Fibroblast of skin of right biceps (primary cell): ENCODE data around the gene ITGBL1.
"Not testable (repeated sequence)": the region's sequence is repeated elsewhere in the genome, so short reads cannot be mapped to it uniquely, and the experiment has no call there.

Experiments used
- DNase-seq: peaks from one replicate; pipeline ENCODE4 v3.0.0-alpha.2; 2013

Gene ITGBL1

DNA sequence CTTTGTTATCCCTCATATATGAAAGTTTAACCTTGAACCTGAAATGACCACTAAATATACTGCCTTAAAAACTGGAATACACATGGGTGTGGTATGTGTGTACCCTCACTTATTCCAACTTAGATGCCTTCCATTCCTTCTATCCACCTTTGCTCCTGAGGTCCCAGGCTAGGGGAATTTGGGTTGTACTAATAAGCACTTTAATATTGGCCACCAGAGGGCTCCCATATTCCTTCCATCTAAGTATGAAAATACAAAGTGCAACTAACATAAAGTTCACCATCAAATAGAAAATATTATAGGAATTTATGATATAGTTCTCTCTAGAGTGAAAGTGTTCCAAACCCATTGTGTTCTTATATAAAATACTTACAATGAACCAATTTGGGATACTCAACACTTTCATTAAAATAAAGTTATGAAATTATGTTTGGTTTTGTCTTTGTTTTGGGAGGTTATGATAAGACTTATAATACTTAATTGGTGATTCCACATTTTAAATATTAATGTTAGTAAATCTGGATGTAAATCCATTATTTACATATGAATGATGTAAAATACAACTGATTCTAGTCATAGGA is 62.3 kb downstream of the ITGBL1 start:
- DNase-seq = peak; percentile 64

DNA sequence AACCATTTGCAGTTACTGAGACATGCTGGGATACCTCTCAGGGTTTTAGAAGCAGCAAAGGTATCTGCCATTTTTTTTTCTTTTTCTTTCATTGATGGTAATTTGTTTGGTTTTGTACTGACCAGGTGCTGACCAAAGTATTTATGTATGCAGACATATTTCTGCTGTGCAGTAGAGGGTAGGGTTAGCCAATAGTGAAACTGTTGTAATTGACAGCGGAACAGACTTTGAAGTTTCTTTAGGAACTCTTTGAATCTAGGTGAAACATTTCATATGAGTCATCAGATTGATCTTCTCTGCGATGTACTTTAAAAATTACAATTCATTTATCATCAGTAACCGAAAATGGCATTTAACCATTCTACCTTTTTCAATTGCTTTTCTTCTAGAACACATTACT is 63.0 kb downstream of the ITGBL1 start:
- no peak for DNase-seq

DNA sequence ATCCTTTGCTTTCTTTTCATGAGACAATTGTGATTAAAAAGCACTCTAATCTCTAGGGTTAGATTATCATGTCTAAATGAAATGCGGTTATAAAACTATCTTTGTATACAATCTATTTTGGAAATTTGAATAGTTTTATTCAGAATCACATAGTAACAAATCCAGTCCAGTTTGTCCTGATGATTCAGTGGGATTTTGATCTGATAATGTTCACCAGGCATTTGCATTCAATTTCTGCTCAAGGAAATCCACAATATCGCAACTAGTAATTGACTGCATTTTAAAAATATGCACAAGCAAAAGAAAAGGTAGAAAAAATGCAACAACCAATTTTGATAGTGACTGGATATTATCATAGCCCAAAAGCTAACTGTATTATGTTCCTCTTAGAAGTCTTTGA is 63.8 kb downstream of the ITGBL1 start:
- DNase-seq = no peak

DNA sequence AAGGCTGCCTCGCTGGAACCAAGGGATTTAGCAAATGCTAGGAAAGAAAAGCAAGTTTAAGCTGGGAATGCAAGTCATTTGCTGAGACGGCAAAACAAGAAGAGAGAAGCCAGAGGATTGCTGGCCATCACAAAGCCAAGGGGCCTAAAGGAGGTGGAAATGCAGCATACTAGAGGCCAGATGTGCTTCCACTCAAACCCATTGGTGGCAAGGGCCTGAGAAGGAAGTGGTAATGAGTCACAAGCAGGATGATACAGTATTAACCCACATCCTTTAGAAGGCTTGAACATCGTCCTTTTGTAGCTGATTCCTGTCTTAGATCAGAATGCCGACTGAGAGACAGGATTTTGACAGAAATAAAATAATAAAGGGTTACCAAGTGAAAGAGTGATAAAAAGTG is 68.2 kb downstream of the ITGBL1 start:
- DNase-seq = peak; percentile 88

DNA sequence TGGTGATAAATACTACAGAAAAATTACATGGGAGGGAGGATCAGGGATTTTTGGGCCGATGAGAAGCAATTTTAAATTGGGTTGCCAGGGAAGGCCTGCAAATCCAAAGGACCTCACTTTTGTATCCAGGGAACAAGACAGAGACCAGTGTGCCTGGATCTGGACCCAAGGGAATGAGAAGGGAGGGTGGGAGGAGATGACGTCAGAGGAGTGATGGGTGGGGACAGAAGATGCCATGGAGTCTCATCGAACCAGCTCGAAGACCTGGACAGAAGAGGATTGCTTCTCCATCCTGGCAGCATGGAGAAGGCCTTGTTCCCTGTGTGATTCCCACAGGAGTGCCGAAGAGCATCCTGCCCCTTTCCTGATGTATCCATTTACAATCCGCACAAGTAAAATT is 68.9 kb downstream of the ITGBL1 start:
- no peak for DNase-seq

DNA sequence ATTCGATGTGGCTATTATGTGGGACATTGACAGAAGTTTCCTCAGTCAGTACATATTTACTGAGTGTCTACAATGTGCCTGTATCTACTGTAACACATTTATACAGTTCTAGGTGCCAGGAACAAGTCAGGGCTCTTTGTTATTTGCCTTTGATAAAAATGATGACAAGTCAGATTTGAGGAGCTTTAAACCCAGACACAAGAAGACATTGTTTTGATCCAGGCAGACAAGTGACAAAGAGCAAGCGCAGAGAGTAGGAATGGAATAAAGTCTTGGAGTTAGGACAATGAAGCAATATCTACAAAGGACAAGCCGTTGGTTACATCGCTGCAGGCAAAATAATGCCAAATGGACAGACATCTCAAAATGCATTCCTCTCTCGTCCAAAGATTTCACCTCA is 70.1 kb downstream of the ITGBL1 start:
- DNase-seq = no peak

DNA sequence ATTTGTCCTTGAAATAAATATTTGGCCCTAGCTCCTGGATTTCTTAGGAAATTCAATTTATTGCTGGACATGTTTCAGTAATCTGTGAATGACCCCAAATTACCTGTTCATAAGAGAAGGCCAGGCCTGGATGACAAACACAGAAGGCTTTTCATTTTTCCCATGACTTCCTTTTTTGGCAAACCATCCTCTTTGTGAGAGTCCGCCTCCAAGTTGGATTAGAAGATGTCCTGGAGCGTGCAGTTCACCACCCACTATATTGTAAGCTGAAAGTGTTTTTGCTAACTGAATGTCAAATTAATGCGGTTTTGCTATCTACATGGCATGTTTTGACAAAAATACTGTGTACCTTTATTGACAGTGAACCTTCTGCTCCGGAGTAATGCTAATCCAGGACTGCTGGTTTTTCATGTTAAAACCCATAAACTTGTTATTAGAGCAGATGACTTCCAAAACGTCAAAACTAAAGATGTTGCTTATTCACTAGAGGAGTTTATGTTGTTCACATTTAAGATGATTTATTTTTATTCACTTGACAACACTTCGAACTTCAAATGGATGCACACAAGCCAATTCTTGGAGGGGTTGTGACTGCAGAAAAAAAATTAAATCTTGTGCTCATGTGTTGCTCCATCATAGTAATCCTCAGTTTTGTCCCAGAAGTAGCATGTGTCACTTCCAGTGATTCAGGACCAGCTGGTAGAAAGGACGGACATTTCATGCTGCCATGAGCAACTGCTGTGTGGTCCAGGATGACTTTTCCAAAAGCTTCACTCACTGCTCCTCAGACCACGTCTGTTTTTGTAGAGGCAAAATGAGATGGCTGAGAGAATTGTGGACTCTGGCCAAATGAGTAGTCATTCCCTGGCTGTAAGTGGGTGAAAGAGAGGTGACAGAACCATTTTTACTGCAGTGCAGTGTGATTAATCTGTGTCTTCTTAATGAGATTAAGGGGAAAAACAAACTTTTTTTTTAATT is 71.0 kb downstream of the ITGBL1 start:
- DNase-seq = peak; percentile 94

DNA sequence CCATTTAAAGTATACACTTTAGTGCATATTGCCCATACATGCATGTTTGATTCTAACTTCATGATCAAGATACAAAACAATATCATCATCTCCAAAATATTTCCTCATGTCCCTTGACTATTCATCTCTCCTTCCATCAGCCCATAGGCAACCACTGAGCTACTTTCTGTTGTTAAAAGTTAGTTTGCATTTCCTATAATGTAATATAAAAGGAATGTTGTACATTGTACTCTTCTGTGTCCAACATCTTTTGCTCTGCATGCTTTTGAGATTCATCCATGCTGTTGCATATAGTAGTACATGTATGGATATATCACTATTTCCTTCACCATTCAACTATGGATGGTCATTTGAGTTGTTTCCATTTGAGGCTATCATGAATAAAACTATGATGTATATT is 74.7 kb downstream of the ITGBL1 start:
- peak; percentile 80 for DNase-seq

DNA sequence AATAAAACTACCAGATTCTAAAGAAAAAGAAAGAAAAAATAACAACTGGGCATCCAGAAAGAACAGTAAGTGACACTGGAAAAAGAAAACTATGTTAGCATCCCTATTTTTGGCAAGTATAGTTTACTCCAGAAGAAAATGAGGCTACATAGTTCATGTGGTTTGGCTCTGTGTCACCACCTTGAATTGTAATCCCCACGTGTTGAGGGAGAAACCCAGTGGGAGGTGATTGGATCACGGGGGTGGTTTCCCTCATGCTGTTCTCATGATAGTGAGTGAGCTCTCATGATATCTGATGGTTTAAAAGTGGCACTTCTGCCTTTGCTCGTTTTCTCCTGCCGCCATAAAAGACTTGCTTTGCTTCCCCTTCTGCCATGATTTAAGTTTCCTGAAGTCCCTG is 76.9 kb downstream of the ITGBL1 start:
- peak; percentile 91 for DNase-seq

DNA sequence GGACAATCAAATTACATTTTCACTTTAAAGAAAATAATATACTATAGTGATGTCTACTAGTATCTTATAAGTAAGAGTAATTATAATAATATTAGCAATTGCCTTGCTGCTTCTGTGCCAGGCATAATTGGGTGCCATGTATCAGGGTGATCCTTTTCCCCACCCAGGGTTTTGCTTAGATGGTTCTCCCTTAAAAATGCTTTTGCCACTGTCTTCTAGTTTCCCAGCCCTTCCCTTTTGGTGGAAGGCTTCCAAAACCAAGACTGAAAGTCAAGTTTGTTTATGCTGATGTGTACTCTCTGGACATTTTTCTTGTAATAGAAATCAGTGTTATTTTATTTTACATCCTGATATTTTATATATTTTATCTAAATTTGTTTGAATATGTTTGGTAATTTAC is 77.8 kb downstream of the ITGBL1 start:
- no peak for DNase-seq

DNA sequence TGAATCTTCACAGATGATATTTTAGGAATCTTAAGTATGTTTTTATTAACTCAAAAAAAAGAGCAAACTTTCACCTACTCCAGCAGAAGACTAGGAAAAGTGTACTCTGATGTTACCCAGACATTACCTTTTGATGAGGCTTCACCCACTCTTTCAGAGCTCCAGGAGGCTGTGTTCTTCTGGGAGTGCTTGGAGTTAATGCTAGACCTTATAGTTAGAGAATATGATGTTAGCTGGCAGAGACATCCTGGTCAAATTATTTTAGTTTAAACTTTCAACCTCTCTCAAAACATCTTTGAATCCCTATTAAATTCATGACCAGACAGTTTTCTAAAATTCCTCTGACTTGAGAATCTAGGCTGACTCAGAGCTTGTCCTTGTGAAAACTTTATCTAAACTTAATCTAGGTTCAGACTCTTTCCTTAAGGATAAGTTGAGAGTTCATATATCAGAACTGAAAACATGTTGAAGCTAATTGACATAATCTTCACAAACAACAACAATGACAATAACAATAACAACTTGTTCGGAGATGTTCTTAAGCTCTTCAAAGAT is 82.8 kb downstream of the ITGBL1 start:
- peak; percentile 65 for DNase-seq

DNA sequence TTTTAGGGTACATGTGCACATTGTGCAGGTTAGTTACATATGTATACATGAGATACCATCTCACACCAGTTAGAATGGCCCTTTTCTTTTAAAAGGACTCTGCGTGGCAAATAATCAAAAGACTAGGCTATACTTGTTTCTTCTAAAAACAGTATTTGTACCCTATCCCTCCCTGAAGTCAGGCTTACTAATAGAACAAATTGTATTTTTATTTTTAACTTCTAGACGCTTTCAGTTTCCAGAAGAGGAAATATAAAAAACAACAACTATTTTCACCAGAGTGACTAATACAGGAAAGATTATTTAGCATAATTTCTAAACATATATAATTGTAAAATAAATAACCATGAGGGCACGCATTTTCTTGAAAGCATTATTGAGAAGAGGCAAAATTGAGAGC is 83.6 kb downstream of the ITGBL1 start:
- no peak for DNase-seq

DNA sequence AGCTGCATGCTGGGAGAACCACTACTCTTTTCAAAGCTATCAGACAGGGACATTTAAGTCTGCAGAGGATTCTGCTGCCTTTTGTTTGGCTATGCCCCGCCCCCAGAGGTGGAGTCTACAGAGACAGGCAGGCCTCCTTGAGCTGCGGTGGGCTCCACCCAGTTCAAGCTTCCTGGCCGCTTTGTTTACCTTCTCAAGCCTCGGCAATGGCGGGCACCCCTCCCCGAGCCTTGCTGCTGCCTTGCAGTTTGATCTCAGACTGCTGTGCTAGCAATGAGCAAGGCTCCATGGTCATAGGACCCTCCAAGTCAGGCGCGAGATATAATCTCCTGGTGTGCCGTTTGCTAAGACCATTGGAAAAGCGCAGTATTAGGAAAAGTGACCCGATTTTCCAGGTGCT is 92.1 kb downstream of the ITGBL1 start:
- DNase-seq = not testable (repeated sequence)

DNA sequence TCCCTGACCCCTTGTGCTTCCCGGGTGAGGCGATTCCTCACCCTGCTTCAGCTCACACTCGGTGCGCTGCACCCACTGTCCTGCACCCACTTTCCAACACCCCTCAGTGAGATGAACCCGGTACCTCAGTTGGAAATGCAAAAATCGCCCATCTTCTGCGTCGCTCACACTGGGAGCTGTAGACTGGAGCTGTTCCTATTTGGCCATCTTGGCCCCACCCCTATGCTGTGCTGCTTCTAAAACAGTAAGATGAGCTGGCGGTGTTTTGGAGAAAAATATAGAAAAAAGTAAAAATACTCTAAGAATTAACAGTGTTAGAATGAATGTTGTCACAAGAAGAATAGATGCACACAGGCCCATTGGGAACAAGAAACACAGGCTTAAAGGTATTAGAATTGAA is 92.5 kb downstream of the ITGBL1 start:
- DNase-seq = no peak

DNA sequence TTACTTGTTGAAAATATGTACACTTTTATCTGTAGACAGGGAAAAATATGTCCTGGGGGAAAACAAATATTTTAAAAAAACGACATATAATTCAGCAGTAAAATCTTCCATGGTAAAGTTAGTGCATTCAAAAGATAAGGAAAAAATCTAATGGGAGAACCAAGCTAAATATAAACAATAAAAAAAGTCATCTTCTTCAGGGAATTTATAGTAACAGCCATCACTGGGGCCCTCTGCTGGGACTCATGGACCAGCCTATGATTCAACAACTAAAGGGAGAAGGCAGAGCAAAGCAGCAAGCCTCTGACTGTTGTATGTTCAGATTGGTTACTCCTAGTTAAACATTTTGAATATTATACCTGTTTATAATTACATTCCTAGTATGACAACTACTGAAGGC is 93.0 kb downstream of the ITGBL1 start:
- DNase-seq = peak; percentile 26

DNA sequence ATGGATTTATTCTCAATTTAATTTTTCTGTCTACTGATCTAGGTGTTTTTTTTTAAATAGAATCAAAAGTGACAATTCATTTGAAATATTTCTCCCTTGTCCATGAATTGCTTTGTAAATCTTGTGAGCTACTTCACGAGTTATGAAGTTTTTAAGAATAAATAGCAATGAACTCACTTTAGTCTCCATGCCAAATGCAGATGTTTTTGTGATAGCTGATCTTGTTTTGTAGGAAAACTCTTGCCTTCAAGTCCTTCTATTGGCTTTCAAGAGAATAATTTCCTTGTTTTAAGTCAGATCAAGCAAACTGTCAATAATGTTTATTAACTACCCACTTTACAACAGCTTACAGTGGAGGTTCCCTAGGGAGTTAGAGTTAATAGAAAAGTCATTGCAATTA is 99.8 kb downstream of the ITGBL1 start:
- DNase-seq = no peak

DNA sequence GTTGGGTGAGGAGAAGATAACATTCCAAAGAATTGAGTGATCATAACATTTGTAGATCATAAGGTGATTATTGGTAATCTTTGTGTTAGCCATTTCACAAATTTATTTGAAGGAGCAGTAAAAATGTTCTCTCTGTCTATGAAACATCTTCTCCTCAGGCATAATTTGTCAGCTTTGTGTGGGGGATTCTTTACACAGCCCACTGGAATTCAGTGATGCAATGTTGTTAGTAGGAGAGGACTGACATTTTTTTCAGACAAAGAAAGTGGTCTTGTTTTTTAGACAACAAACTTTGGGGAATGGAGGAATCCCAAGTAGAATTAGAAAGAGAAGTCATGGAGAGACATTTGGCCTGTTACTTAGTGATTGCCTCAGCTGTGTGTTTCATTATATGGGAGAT is 100.3 kb downstream of the ITGBL1 start:
- DNase-seq = peak; percentile 83

DNA sequence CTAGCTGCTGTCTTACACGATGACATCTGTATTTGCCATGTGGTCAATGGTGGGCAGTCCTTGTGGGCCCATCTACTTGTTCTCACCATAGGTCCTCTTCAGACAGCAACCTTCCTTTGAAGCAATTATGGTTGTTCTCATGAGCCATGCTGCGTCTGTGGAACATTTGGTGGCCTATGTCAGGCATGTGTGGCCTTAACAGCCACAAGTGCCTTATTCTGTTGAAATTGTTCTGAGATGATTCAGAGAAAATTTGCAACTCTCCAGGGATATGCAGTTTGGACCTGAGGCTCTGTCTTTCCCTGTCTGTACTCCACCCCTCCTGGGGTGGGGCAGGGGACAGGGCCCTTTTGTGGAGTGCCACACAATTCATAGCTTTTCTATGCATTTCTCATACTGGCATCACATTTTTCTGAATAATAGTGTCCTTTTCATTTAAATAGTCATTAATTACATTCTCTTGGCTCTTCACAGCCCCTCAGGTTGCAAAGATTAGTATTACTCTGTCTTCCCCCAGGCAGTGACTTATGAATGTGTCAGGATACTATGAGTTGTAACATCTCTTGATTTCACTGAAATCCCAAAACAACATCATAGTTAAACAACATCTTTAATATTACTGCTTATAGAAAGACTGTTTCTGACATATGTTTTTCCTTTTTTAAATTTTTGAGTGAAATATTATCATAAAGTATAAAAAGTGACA is 102.1 kb downstream of the ITGBL1 start:
- peak; percentile 65 for DNase-seq

DNA sequence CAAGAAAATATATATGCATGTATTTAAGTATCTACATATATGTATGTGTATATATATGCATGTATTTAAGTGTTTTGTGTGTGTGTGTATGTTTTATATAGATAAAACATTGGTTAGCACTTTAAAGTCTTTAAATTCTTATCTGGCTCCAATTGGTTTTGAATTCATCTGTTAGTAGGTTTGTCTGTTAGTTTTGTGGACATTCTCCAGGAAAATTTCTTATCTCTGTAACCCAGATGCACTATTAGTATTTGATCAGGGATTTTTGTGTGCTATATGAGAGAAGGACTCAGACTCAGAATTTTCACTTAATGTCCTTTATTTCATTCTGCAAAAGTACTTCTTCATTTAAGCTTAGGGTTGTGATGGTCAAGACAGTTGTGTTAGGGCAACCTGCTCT is 103.1 kb downstream of the ITGBL1 start:
- DNase-seq = no peak

DNA sequence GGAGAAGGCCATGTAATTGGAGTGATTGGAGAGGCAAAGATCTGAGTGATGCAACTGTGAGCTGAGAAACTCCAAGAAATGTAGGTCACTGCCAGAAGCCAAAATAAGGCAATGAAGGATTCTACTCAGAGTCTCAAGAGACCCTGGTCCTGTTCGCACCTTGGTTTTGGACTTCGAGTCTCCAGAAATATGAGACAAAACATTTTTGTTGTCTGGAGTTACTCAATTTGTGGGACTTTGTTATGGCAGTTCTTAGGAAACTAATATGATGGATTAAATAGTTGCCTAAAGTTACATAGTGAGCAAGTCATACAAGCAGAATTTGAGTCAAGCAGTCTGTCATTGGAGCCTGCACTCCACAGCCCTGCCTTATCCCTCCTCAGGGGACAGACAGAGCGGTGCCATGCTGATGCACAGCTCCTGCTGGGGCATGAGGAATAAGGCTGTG is 104.2 kb downstream of the ITGBL1 start:
- peak; percentile 91 for DNase-seq

DNA sequence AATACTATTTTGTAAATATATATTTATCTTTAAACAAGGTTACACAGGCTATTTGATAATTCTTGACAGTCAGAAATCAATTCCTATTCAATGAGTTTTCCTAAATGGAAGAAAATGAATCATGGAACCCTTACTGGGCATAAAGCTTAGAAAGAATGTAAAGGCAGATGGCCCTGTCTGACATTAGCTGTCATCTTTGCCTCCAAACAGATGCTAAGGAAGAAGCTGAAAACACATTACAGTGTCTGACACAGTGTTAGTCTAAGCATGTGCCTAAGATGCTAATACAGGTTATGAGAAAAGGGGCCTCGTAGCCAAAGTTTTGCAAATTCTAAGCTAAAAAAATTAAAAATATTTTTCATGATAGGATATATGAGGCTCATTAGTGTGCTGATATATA is 112.8 kb downstream of the ITGBL1 start:
- DNase-seq = no peak

DNA sequence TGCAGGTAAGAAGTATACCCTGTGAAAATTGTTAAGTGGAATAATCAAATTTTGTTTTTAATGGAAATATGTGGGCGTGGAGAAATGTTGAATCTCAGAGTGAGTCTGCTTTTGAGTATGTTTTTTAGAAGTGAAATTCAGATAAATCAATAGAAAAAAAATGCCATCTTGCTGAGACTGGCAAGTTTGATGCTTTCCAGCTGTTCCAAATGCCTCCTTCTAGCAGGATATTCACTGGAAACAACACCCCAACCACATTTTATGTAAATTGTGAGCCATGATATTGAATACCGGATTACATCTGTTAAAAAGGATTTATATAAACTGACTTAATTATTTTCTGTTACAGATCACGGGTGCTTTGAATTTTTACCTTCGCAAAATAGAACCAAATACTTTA is 115.4 kb downstream of the ITGBL1 start:
- DNase-seq = no peak

DNA sequence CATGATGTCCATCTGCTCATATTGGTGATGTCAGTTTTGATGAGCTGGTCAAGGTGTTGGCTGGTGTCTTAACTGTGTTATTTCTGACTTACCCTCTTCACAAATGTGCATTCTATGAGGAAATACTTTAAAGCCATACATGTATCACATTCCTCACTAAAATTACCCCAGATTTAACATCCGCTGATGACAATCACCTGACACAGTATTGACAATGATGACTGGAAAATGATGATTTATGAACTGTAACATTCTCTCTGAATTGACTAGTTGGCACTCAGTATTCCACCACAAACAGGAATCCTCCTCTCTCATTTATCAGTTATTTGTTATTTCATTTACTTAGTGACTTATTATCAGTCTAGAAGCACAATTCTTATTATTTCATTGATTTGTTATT is 117.3 kb downstream of the ITGBL1 start:
- DNase-seq = no peak

DNA sequence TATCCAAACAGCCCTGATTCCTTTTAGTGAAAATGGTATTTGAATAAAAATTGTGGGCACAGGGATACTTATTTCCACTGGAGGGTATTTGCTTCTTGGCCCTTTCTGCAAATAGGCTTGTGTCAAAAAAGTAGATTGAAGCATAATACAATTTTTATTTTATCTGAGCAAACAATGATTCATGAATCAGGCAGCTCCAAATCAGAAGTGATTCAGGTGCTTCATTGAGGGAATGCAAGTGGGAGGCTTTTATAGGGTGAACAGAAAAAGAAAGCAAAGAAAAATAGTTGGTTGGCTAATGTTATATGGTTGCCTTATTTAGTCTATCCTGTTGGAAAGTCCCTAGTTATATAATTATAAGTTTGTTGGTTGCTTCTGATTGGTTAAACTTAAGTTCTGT is 117.9 kb downstream of the ITGBL1 start:
- no peak for DNase-seq
